Retinal pigment epithelial cell (primary cell): ENCODE data around the gene DNAJC2.

Experiments used
- DNase-seq: peaks from one replicate; pipeline ENCODE4 v3.0.0-alpha.2; 2010; ENCODE audit warnings: low read depth
- H3K4me3 ChIP-seq: 2 replicates; pipeline ENCODE4 v1.5.1; 2011; ENCODE audit warnings: mild to moderate bottlenecking, low read length, control low read depth, moderate library complexity
- TF ChIP-seq, protein P1 (sequence below): conservative IDR thresholded peaks from 2 replicates; pipeline ENCODE4 v1.5.1; 2011; ENCODE audit warnings: low read depth, low read length, control low read depth, inconsistent platforms

Gene DNAJC2

DNA sequence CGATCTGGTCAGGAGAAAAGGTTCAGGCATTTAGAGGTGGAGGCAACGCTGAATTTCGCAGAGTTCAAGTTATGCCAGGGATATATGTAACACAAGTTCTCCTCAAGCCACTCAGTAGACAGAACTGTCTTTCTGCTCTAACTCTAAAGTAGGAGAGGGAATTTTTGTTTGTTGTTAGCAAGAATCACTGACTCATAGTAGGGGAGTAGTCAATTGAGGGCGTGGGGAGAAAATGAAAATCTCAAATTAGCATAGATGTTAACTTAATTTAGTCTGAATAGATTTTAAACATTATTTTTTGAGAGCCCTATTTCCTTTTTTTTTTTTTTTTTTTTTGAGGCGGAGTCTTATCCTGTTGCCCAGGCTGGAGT lies 37.5 kb upstream of the DNAJC2 start:
- TF ChIP-seq, protein P1, sequence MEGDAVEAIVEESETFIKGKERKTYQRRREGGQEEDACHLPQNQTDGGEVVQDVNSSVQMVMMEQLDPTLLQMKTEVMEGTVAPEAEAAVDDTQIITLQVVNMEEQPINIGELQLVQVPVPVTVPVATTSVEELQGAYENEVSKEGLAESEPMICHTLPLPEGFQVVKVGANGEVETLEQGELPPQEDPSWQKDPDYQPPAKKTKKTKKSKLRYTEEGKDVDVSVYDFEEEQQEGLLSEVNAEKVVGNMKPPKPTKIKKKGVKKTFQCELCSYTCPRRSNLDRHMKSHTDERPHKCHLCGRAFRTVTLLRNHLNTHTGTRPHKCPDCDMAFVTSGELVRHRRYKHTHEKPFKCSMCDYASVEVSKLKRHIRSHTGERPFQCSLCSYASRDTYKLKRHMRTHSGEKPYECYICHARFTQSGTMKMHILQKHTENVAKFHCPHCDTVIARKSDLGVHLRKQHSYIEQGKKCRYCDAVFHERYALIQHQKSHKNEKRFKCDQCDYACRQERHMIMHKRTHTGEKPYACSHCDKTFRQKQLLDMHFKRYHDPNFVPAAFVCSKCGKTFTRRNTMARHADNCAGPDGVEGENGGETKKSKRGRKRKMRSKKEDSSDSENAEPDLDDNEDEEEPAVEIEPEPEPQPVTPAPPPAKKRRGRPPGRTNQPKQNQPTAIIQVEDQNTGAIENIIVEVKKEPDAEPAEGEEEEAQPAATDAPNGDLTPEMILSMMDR: no peak
- no peak for DNase-seq
- H3K4me3 ChIP-seq: no peak overlapping the region

- no peak overlapping the region for H3K4me3 ChIP-seq
- TF ChIP-seq, protein P1: no peak
- no peak for DNase-seq
Observed at GRCh38 chr7:103381280-103382031, 36.9 kb upstream of the DNAJC2 start.

DNA sequence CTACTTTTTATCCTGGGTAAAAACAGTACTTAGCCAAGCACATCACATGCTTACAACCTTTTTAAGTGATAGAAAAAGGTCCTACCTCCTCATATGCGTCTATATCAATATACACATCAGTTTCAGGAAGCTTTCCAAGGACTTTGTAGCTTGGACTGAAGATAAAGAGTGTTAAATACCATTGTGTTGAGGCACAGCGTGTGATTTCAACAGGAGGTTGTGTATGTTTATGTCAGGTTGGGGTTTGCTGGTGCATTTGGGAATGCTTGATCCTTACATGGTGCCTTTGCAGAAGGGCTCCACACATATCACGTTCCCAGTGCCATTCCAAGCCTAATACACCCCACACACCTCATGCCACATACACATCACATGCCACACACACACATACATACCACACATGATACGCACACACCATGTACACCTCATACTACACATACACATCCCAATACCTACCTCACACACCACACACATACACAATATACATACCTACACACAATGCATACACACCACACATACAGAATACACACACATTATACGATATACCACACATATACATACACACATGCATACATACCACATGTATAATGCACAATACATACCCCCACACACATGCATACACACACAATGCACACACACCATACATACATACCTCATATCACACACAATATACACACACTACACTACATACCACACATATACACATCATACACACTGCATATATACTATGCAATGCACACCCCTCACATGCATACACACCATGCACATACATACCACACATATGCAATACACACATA lies 36.0 kb upstream of the DNAJC2 start:
- TF ChIP-seq, protein P1: no peak
- H3K4me3 ChIP-seq: no peak overlapping the region
- no peak for DNase-seq

- H3K4me3 ChIP-seq: no peak overlapping the region
- TF ChIP-seq, protein P1: no peak
- DNase-seq: no peak
Observed at GRCh38 chr7:103379270-103379975, 34.9 kb upstream of the DNAJC2 start.

DNA sequence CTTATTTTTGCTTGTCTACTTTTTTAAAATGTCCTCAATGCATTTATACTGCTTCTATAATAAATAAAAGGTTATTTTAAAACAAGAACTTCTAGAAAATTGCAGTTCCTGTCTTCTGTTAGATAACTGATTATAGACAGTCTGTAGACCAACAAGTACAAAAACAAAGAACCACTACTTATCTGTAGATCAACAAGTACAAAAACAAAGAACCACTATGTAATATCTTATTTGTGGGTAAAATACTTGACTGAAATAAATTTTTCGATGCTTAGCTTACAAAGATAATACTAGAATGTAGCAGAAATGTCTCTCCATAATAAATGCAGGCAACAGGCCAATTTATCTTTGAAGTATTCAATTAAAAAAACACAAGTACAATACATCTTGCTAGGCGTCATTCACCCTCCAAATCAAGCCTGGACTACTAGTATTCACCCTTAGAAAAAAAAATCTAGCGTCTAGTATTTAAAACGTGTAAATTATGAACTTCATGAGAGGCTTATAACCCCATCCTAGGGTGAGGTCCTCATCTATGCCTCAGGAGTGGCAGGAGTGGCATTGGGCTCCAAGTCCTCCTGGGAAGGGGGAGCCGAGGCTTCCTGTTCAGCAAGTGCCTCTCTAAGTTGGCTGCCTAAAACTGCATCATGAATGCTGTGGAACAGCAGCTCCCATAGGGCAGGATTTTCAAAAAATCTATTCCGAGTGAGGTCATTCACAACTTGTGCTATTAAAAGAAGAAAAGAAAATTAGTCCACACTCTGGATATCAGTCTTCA lies 29.5 kb upstream of the DNAJC2 start:
- TF ChIP-seq, protein P1: no peak
- no peak for DNase-seq
- no peak overlapping the region for H3K4me3 ChIP-seq

DNA sequence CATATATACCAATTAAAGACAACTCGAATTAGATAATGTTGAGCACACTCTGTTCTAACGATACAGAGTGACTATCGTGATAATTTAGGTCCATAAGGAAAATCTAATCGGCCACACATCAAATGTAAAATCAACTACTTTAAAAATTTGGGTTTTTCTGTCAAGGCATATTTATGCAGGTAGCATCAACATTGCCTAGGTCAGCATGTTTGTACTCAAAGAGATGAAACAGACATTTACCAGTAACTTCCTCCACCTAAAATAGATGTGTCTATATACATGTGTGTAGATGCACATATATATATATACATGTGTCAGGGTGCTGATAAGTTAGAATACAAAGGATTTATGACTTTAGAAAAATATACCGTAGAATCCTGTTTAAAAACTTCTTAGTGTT lies 24.9 kb upstream of the DNAJC2 start:
- H3K4me3 ChIP-seq: no peak overlapping the region
- TF ChIP-seq, protein P1: no peak
- DNase-seq: no peak
